GM21717 (cell line): ENCODE data around the gene BLOC1S4.
"Not testable (repeated sequence)": the region's sequence is repeated elsewhere in the genome, so short reads cannot be mapped to it uniquely, and the experiment has no call there.

Experiments
- ATAC-seq: cut with Tn5 transposase; IDR thresholded peaks from one replicate; pipeline ENCODE4 v1.9.1; 2021; ENCODE audit warnings: mild to moderate bottlenecking, moderate library complexity; ENCODE audit not compliant: unreplicated experiment

The BLOC1S4 gene

GRCh38 chr4:6716018-6716911 is at the start of gene BLOC1S4:
Gene BLOC1S4 (plus strand): TSS chr4:6716174. CDS start chr4:6716210, 36 bp downstream.
- ATAC-seq, result peak; percentile 72

- no peak for ATAC-seq
Observed at GRCh38 chr4:6668391-6668790, 47.6 kb upstream of the BLOC1S4 start.

- ATAC-seq, result no peak
Observed at GRCh38 chr4:6671648-6672047, 44.3 kb upstream of the BLOC1S4 start.

- no peak for ATAC-seq
Observed at GRCh38 chr4:6672131-6672530, 43.8 kb upstream of the BLOC1S4 start.

- not testable (repeated sequence) for ATAC-seq
Observed at GRCh38 chr4:6672541-6673190, 43.3 kb upstream of the BLOC1S4 start.

GRCh38 chr4:6673191-6673659 is 42.7 kb upstream of the BLOC1S4 start:
- ATAC-seq, result not testable (repeated sequence)

GRCh38 chr4:6673660-6674499 is 42.1 kb upstream of the BLOC1S4 start:
- peak; percentile 69 for ATAC-seq

- ATAC-seq, result peak; percentile 27
Observed at GRCh38 chr4:6674500-6675149, 41.3 kb upstream of the BLOC1S4 start.

- ATAC-seq, result no peak
Observed at GRCh38 chr4:6676722-6677558, 39.0 kb upstream of the BLOC1S4 start.

- no peak for ATAC-seq
Observed at GRCh38 chr4:6680372-6681034, 35.5 kb upstream of the BLOC1S4 start.

- no peak for ATAC-seq
Observed at GRCh38 chr4:6681191-6681590, 34.8 kb upstream of the BLOC1S4 start.

- ATAC-seq, result no peak
Observed at GRCh38 chr4:6682862-6683590, 32.9 kb upstream of the BLOC1S4 start.

- ATAC-seq, result no peak
Observed at GRCh38 chr4:6684656-6685055, 31.3 kb upstream of the BLOC1S4 start.

GRCh38 chr4:6686104-6686787 is 29.7 kb upstream of the BLOC1S4 start:
- no peak for ATAC-seq

GRCh38 chr4:6687947-6688878 is 27.8 kb upstream of the BLOC1S4 start:
- ATAC-seq, result no peak

- peak; percentile 77 for ATAC-seq
Observed at GRCh38 chr4:6688879-6689505, 27.0 kb upstream of the BLOC1S4 start.
